Astrocyte of the spinal cord (primary cell): ENCODE results near the gene INPP4B.
"Not testable (repeated sequence)": the region's sequence is repeated elsewhere in the genome, so short reads cannot be mapped to it uniquely, and the experiment has no call there.

Experiments
- DNase-seq: peaks from one replicate; pipeline ENCODE4 v3.0.0; 2011; ENCODE audit warnings: low read depth, low spot score
- H3K4me3 ChIP-seq: 2 replicates; pipeline ENCODE4 v1.5.1; 2011; ENCODE audit warnings: low read depth, mild to moderate bottlenecking, low read length, moderate library complexity
- CTCF ChIP-seq: IDR thresholded peaks from 2 replicates; pipeline ENCODE4 v1.5.1; 2012; ENCODE audit warnings: low read depth, mild to moderate bottlenecking, low read length, inconsistent platforms
- in situ Hi-C: cut with HindIII; loops from 2 replicates; pipeline ENCODE4 v1.10.0; 2017; ENCODE audit warnings: low sequenced_read_pairs

The INPP4B gene

DNA sequence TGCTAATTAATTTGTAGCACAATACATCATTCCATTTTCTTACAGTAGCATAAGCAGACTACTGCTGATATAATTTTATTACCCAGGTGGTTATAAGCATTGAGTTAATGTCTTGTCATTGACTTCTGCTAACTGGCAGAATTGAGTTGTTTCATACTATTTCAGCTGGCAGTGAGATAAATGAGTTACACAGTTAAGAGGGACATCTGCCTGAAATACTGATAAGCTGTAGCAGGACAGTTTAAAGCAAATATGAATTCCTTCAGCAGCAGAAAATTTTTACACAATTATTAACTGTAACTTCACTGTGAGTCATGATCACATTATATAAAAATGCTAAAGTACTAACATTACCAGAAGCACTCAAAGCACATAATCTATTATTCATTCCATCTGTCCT, 326.8 kb downstream of the INPP4B start:
- DNase-seq = no peak
- TF ChIP-seq CTCF = no peak
- no peak overlapping the region for H3K4me3 ChIP-seq
- in situ Hi-C loops = no loop called here

DNA sequence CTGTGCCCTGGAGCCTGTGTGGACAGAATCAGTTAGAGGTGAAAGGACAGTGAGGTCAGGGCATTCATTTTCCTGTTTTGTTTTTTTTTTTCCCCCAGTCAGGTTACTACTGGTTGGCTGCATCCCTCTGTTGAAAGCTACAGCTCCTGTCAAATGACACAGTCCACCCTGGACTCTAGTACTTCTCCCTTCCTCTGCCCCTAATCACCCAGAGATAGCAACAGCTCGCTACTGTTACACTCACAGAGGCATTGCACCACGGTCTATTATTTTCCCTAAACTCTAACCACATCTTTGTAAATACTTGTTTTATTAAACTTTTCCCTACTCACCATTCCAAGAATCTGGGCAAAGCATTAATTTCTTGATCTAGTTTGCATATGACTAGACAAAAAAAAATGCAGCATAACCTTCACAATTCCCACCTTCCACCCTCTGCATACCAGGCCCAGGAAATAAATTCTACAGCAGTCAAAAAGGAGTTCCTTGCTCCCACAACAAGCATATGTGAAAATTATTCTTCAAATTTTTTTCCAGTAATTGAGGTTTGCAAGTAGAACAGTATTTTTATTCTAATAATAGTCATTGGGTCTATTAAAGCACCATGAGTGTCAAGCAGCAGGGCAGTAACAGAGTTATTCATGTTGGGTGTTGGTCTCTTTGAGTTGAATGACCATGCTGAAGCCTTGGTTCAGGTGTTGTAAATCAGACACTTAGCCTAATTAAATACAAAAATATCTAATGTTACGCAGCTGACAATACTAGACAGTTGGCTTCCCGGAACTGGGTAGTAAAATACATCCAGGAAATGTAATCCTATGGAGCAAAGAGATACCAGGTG, 329.2 kb downstream of the INPP4B start:
- TF ChIP-seq CTCF = no peak
- DNase-seq = peak; percentile 55
- no peak overlapping the region for H3K4me3 ChIP-seq
- in situ Hi-C loops = no loop called here

DNA sequence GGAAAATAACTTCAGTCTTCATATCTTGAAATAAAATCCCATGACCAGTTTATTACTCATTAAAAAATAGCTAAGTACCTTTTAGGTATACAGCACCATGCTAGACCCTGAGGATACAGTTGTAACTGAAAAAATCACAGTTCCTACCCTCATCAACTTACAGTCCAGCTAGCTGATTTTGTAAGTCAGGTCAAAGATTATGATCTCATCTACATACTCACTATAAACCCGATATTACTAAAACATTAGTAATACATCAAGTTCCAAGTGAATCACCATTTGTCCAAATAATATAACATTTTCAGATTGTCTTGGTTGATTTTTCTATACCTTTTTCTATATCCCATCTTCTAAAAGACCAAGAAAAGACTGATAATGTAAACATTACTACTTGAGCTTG, 333.9 kb downstream of the INPP4B start:
- in situ Hi-C loops = no loop called here

GRCh38 chr4:142509881-142510280, 336.2 kb downstream of the INPP4B start:
- no peak overlapping the region for H3K4me3 ChIP-seq
- no peak for DNase-seq
- TF ChIP-seq CTCF = no peak
- in situ Hi-C loops = no loop called here

More for the DNA sequence above, 333.9 kb downstream of the INPP4B start:
- no peak for TF ChIP-seq CTCF
- DNase-seq = no peak
- no peak overlapping the region for H3K4me3 ChIP-seq

DNA sequence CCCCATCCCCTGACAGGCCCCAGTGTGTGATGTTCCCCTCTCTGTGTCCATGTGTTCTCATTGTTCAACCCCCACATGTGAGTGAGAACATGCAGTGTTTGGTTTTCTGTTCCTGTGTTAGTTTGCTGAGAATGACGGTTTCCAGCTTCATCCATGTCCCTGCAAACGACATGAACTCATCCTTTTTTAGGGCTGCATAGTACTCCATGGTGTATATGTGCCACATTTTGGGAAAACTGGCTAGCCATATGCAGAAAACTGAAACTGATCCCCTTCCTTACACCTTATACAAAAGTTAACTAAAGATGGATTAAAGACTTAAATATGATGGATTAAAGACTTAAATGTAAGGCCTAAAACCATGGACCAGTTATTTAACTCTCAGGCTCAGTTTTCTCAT, 336.7 kb downstream of the INPP4B start:
- in situ Hi-C loops, H3K4me3 ChIP-seq, DNase-seq: not testable (repeated sequence)

DNA sequence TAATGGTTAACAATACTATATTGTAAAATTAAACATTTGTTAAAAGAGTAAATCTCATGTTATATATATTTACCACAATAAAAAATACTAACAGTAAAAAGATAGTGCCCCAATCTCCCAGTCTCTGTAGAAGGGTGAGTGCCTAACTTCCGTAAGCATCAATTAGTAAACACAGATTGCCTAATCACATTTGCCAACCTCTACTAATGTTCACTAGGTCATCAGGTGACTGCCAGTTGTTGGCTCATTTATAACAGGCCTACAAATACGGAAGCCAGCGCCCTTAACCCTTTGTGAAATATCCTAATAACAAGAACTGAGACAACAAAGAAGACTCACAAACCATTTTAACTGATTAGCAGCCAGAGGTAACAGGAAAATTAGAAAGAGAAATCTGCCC, 345.1 kb downstream of the INPP4B start:
- no peak for TF ChIP-seq CTCF
- DNase-seq = no peak
- in situ Hi-C loops = no loop called here
- no peak overlapping the region for H3K4me3 ChIP-seq

DNA sequence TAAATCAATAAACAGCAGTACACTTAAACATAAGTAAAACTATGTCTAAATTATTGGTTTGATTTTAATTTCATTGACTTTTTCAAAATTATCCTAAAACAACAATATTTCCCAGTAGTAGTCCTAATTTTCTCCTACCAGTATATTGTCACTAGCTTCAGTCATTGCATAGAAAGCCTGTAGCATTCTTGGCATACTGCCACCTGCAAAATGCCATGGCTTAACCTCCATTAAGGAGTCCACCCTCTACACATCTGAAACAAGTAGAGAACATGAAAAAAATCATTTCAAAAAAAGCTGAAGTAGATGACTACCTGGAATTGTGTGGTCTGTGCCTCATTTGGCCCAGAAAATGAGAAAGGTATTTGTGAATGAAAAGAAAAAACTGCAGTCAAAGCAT, 348.5 kb downstream of the INPP4B start:
- in situ Hi-C loops = no loop called here
- DNase-seq = no peak
- H3K4me3 ChIP-seq = no peak overlapping the region
- TF ChIP-seq CTCF = no peak
